H1 (cell line): ENCODE data around the gene MT1G. TPM values are rescaled to one million over a fixed set of nuclear protein-coding genes. Genes with fewer than 3 reads are reported as not detected.

Source experiments
- CTCF ChIA-PET: fragments of 300-600 bp; sonication (Branson Sonifier 250); formaldehyde crosslinking; loops from one replicate; lab custom pipeline; 2021; ENCODE audit not compliant: partially characterized antibody; lab: Charles Lee
- POLR2A ChIA-PET: fragments of 300-600 bp; sonication (Branson Sonifier 250); formaldehyde crosslinking; loops from one replicate; lab custom pipeline; 2021; ENCODE audit warnings: inconsistent platforms; ENCODE audit not compliant: partially characterized antibody; lab: Charles Lee
- DNase-seq, 2 experiments: peaks; one replicate each; pipeline versions ENCODE4 v3.0.0 to v3.0.0-alpha.2; 2010 to 2022; ENCODE audit warnings: low spot score in 2 of 2, low read depth in 1 of 2, mixed read lengths in 1 of 2
- FAIRE-seq: peaks from 2 replicates; lab custom pipeline; 2011; peaks lifted over from hg19 to GRCh38; lab: Jason Lieb, UNC
- H2AFZ ChIP-seq: 2 replicates; pipeline ENCODE4 v1.8.1; 2012; ENCODE audit warnings: low read length, inconsistent platforms
- H2AK5ac ChIP-seq: 2 replicates; pipeline ENCODE4 v1.6.1; 2013; ENCODE audit warnings: low read depth, low read length
- H2BK120ac ChIP-seq: replicated peaks from 2 replicates; pipeline ENCODE3; 2013; ENCODE audit warnings: low read depth, low read length, inconsistent platforms
- H2BK12ac ChIP-seq: 2 replicates; pipeline ENCODE4 v1.6.1; 2013; ENCODE audit warnings: low read depth, low read length
- H2BK15ac ChIP-seq: 2 replicates; pipeline ENCODE4 v1.6.1; 2013; ENCODE audit warnings: low read length
- H2BK20ac ChIP-seq: 2 replicates; pipeline ENCODE4 v1.6.1; 2013; ENCODE audit warnings: low read length
- H2BK5ac ChIP-seq: 2 replicates; pipeline ENCODE4 v1.6.1; 2013; ENCODE audit warnings: low read depth, low read length
- H3K14ac ChIP-seq: 2 replicates; pipeline ENCODE4 v1.6.1; 2013; ENCODE audit warnings: inconsistent platforms; ENCODE audit not compliant: insufficient read length
- H3K18ac ChIP-seq: 2 replicates; pipeline ENCODE4 v1.6.1; 2013; ENCODE audit warnings: low read length; ENCODE audit errors: extremely low read depth
- H3K23ac ChIP-seq: 2 replicates; pipeline ENCODE4 v1.6.1; 2013; ENCODE audit warnings: inconsistent platforms; ENCODE audit not compliant: insufficient read length
- H3K23me2 ChIP-seq: 2 replicates; pipeline ENCODE4 v1.6.1; 2013; ENCODE audit warnings: low read depth, low read length
- H3K27ac ChIP-seq: 2 replicates; pipeline ENCODE4 v1.6.1; 2011; ENCODE audit warnings: low read depth, low read length, inconsistent platforms
- H3K27me3 ChIP-seq, 4 experiments: replicated peaks in 1 of 4; 1 replicate in 1 of 4; 2 replicates in 3 of 4; pipeline versions ENCODE4 v1.6.1 to v1.8.1; 2011 to 2013; ENCODE audit warnings: low read length in 3 of 4, mild to moderate bottlenecking in 3 of 4, inconsistent platforms in 2 of 4, mixed read lengths in 2 of 4, moderate library complexity in 1 of 4; ENCODE audit not compliant: control insufficient read depth in 3 of 4, insufficient read depth in 3 of 4; ENCODE audit errors: extremely low read depth in 1 of 4
- H3K36me3 ChIP-seq, 4 experiments: 2 replicates each; pipeline versions ENCODE4 v1.6.1 to v1.8.1; 2011 to 2013; ENCODE audit warnings: mild to moderate bottlenecking in 4 of 4, low read length in 3 of 4, moderate library complexity in 2 of 4, control low read depth in 1 of 4, inconsistent platforms in 1 of 4; ENCODE audit not compliant: insufficient read depth in 4 of 4, control insufficient read depth in 2 of 4
- H3K4ac ChIP-seq: replicated peaks from 2 replicates; pipeline ENCODE3; 2013; ENCODE audit warnings: low read length, low read depth, mixed read lengths, inconsistent platforms; ENCODE audit not compliant: insufficient read length
- H3K4me1 ChIP-seq, 4 experiments: replicated peaks in 1 of 4; 1 replicate in 1 of 4; 2 replicates in 3 of 4; pipeline versions ENCODE4 v1.6.1 to v1.8.1; 2011 to 2013; ENCODE audit warnings: low read length in 3 of 4, inconsistent platforms in 2 of 4, mixed read lengths in 1 of 4; ENCODE audit not compliant: insufficient read depth in 4 of 4, control insufficient read depth in 3 of 4
- H3K4me2 ChIP-seq, 2 experiments: 2 replicates each; pipeline versions ENCODE4 v1.6.1 to v1.8.1; 2011 to 2013; ENCODE audit warnings: low read depth in 2 of 2, low read length in 2 of 2, control low read depth in 1 of 2, inconsistent platforms in 1 of 2, mild to moderate bottlenecking in 1 of 2; ENCODE audit not compliant: insufficient read depth in 1 of 2
- H3K4me3 ChIP-seq, 4 experiments: fragments of 200-600, 300-600 bp in 1 of 4; sonication (generic), shearing (Covaris generic), sonication (Bioruptor Twin) in 1 of 4; 2 replicates each; pipeline versions ENCODE4 v1.5.1 to v1.8.1; 2011 to 2016; ENCODE audit warnings: low read length in 4 of 4, low read depth in 3 of 4, control low read depth in 2 of 4, inconsistent platforms in 2 of 4, mild to moderate bottlenecking in 2 of 4, mixed read lengths in 1 of 4, moderate library complexity in 1 of 4; ENCODE audit not compliant: insufficient read depth in 2 of 4; ENCODE audit errors: extremely low read depth in 1 of 4
- H3K56ac ChIP-seq: replicated peaks from 2 replicates; pipeline ENCODE3; 2013; ENCODE audit warnings: low read depth, mild to moderate bottlenecking, mixed read lengths, low read length, inconsistent platforms; ENCODE audit not compliant: insufficient read length
- H3K79me1 ChIP-seq: 2 replicates; pipeline ENCODE4 v1.6.1; 2013; ENCODE audit warnings: low read depth, low read length, control low read depth
- H3K79me2 ChIP-seq, 2 experiments: 2 replicates each; pipeline versions ENCODE4 v1.6.1 to v1.8.1; 2012 to 2013; ENCODE audit warnings: low read length in 2 of 2, mild to moderate bottlenecking in 2 of 2, inconsistent platforms in 1 of 2; ENCODE audit not compliant: insufficient read depth in 2 of 2, control insufficient read depth in 1 of 2
- H3K9ac ChIP-seq, 4 experiments: replicated peaks in 1 of 4; 1 replicate in 1 of 4; 2 replicates in 3 of 4; pipeline versions ENCODE4 v1.6.1 to v1.8.1; 2011 to 2013; ENCODE audit warnings: low read depth in 3 of 4, low read length in 3 of 4, control low read depth in 2 of 4, mild to moderate bottlenecking in 2 of 4, moderate library complexity in 2 of 4, inconsistent platforms in 1 of 4; ENCODE audit errors: extremely low read depth in 1 of 4
- H3K9me3 ChIP-seq, 2 experiments: 2 replicates each; pipeline versions ENCODE4 v1.6.1 to v1.8.1; 2012 to 2013; ENCODE audit warnings: mild to moderate bottlenecking in 2 of 2, moderate library complexity in 2 of 2, control low read depth in 1 of 2, inconsistent platforms in 1 of 2, low read depth in 1 of 2, low read length in 1 of 2, mixed read lengths in 1 of 2; ENCODE audit not compliant: insufficient read depth in 2 of 2
- H4K20me1 ChIP-seq, 2 experiments: replicated peaks in 1 of 2; 2 replicates each; pipeline versions ENCODE3 to v1.8.1; 2011 to 2013; ENCODE audit warnings: inconsistent platforms in 2 of 2, low read length in 2 of 2, mild to moderate bottlenecking in 1 of 2; ENCODE audit not compliant: insufficient read depth in 2 of 2, control insufficient read depth in 1 of 2
- H4K5ac ChIP-seq: 2 replicates; pipeline ENCODE4 v1.6.1; 2013; ENCODE audit warnings: low read length, low read depth, mixed read lengths, inconsistent platforms; ENCODE audit not compliant: insufficient read length
- H4K8ac ChIP-seq: 2 replicates; pipeline ENCODE4 v1.8.0; 2013; ENCODE audit warnings: mild to moderate bottlenecking, moderate library complexity, low read length, inconsistent platforms; ENCODE audit not compliant: insufficient read depth; ENCODE audit errors: extremely low read depth
- H4K91ac ChIP-seq: replicated peaks from 2 replicates; pipeline ENCODE3; 2013; ENCODE audit warnings: low read length, mixed read lengths, inconsistent platforms; ENCODE audit not compliant: insufficient read length
- BACH1 ChIP-seq: IDR thresholded peaks from 2 replicates; pipeline ENCODE4 v1.6.1; 2012; ENCODE audit warnings: low read length, improper control_type of control experiment
- CHD2 ChIP-seq: IDR thresholded peaks from 2 replicates; pipeline ENCODE4 v1.6.1; 2012; ENCODE audit warnings: low read length, improper control_type of control experiment
- CREB1 ChIP-seq: IDR thresholded peaks from 2 replicates; pipeline ENCODE4 v1.6.1; 2012; ENCODE audit warnings: inconsistent platforms
- HDAC2 ChIP-seq, 2 experiments: fragments of 300-600 bp in 1 of 2; sonication (generic) in 1 of 2; IDR thresholded peaks; 2 replicates each; pipeline ENCODE4 v1.6.1; 2011 to 2012; ENCODE audit warnings: low read depth in 2 of 2, low read length in 2 of 2, mild to moderate bottlenecking in 2 of 2, moderate library complexity in 2 of 2, borderline replicate concordance in 1 of 2, inconsistent platforms in 1 of 2
- JUN ChIP-seq: IDR thresholded peaks from 2 replicates; pipeline ENCODE4 v1.6.1; 2011; ENCODE audit warnings: low read depth, mild to moderate bottlenecking, improper control_type of control experiment, low read length
- JUND ChIP-seq: IDR thresholded peaks from 2 replicates; pipeline ENCODE4 v1.6.1; 2011; ENCODE audit warnings: mild to moderate bottlenecking, improper control_type of control experiment, low read length
- KDM5A ChIP-seq: fragments of 200-600 bp; IDR thresholded peaks from 2 replicates; pipeline ENCODE4 v1.7.1; 2012; ENCODE audit warnings: mild to moderate bottlenecking, low read length, inconsistent platforms, mixed read lengths
- MAFK ChIP-seq: IDR thresholded peaks from 2 replicates; pipeline ENCODE4 v1.6.1; 2012; ENCODE audit warnings: low read depth, mild to moderate bottlenecking, improper control_type of control experiment, low read length
- RNF2 ChIP-seq: fragments of 200-900, 300-1000 bp; sonication (generic); IDR thresholded peaks from 2 replicates; pipeline ENCODE4 v1.7.1; 2016; ENCODE audit warnings: borderline replicate concordance, low read depth, mild to moderate bottlenecking, antibody characterized with exemption, low read length; ENCODE audit not compliant: poor library complexity, severe bottlenecking; ENCODE audit errors: missing control alignments
- SP2 ChIP-seq: IDR thresholded peaks from 2 replicates; pipeline ENCODE4 v1.6.1; 2012; ENCODE audit warnings: mild to moderate bottlenecking, low read length, inconsistent platforms
- SUZ12 ChIP-seq: fragments of 200-600 bp; sonication (generic); IDR thresholded peaks from 2 replicates; pipeline ENCODE4 v1.6.1; 2012; ENCODE audit warnings: mild to moderate bottlenecking, inconsistent platforms, low read length, moderate library complexity, mixed read lengths
- ZNF274 ChIP-seq: IDR thresholded peaks from 2 replicates; pipeline ENCODE4 v1.7.0; 2012; ENCODE audit warnings: low read length, borderline replicate concordance; ENCODE audit errors: extremely low read depth
- WGBS, 2 experiments: shearing (Covaris generic) in 1 of 2; methylation state at CpG; one replicate each; pipeline versions ENCODE4 v1.1.6 to v1.1.7; 2013 to 2015; ENCODE audit warnings: low lambda C conversion rate in 2 of 2, mixed read lengths in 2 of 2, inconsistent platforms in 1 of 2, low coverage in 1 of 2, missing lambda C conversion rate in 1 of 2; ENCODE audit not compliant: insufficient replicate concordance in 2 of 2, insufficient coverage in 1 of 2, insufficient read length in 1 of 2; ENCODE audit errors: extremely low coverage in 1 of 2, missing lambda C conversion rate in 1 of 2; 5-methylcytosine and 5-hydroxymethylcytosine counted together
- polyA plus RNA-seq, 7 experiments: library from polyadenylated mRNA; depleted of rRNA in 3 of 7; stranded (reverse) in 5 of 7; unstranded in 2 of 7; fragments of >200 nt in 5 of 7; fragments of 200-250 nt in 2 of 7; gene quantifications; 1 replicate in 5 of 7; 2 replicates in 1 of 7; 4 replicates in 1 of 7; pipeline versions ENCODE4 v1.2.1 to v1.2.3, GENCODE V29; 2011 to 2013; ENCODE audit warnings: missing spikeins in 2 of 7, mixed read lengths in 2 of 7
- total RNA-seq: library from RNA; stranded (reverse); fragmentation: NEBNext Ultra II Directional; extraction: Animal tissue kit (Norgen Biotek cat#: 25700); gene quantifications from 2 replicates; pipeline ENCODE4 v1.2.1, GENCODE V29; 2021
- TF ChIP-seq, protein P1 (sequence below): IDR thresholded peaks from 2 replicates; pipeline ENCODE4 v1.6.1; 2011; ENCODE audit warnings: low read length, improper control_type of control experiment

Gene MT1G
- total and polyA plus RNA-seq, 2 of the 8 experiments (the other 6 are each of a cell fraction or from before 2014, with no cell fraction given): 17.7 to 515 TPM

GRCh38 chr16:56652600-56652999, 15.3 kb downstream of the MT1G start:
- Histone ChIP-seq H3K4me2 (no peak overlapping the region), H3K4ac (no peak overlapping the region), H2AFZ (no peak overlapping the region), H3K79me1 (no peaks in the 10 kb centered on the region), H3K18ac (no peak overlapping the region), H4K8ac (no peak overlapping the region), H4K91ac (no peak overlapping the region), H3K4me3 (no peak overlapping the region), H2AK5ac (no peak overlapping the region), H2BK5ac (no peak overlapping the region), H3K23me2 (peaks cover 3% of the 10 kb centered on the region; the same call in 1 of the 2 replicates), H4K5ac (no peak overlapping the region), H3K36me3 (no peaks in the 10 kb centered on the region), H4K20me1 (no peaks in the 10 kb centered on the region), H3K9me3 (no peaks in the 10 kb centered on the region), H3K79me2 (no peaks in the 10 kb centered on the region), H3K27me3 (peaks cover 15 to 55% (median 40%) of the 10 kb centered on the region in 4 experiments), H3K14ac (no peak overlapping the region), H3K9ac (no peak overlapping the region), H3K27ac (no peak overlapping the region), H2BK20ac (no peak overlapping the region; the same call in 1 of the 2 replicates), H3K4me1 (peaks cover 0 to 5% (median 2%) of the 10 kb centered on the region in 4 experiments; a peak in 2 of 7 replicates), H3K23ac (no peak overlapping the region), H2BK12ac (no peak overlapping the region), H2BK120ac (no peak overlapping the region), H2BK15ac (no peak overlapping the region), H3K56ac (no peak overlapping the region)
- no peak for DNase-seq
- ChIA-PET POLR2A (interaction anchor here (0.9 to 9.1 kb wide), 6 partner anchors 9 to 49 kb away, joined by 3 to 74 read pairs (median 4); partner anchors contain the start of genes MT1A, MT1E, MT1G and MT1H), CTCF (interaction anchor here (1.0 to 5.5 kb wide), 5 partner anchors 10 to 76 kb away, joined by 3 to 28 read pairs (median 4); partner anchors contain the start of genes MT1G and MT3)
- no peak for FAIRE-seq
- 69% methylated on average over 1 of the region's 1 CpG; no CpG with 5 or more reads in 1 of the 2 experiments for WGBS, 2 experiments
- TF ChIP-seq BACH1 (no peak), ZNF274 (no peak), MAFK (no peak), CHD2 (no peak), SP2 (no peak), RNF2 (no peak), HDAC2 (IDR thresholded peaks at IDR 0.05; ENCODE audit: borderline replicate concordance in 1 of 2, low read depth in 2 of 2, low read length in 2 of 2) (no peak), KDM5A (no peak), CREB1 (no peak), SUZ12 (no peak), JUND (no peak), JUN (no peak)
- TF ChIP-seq, protein P1, sequence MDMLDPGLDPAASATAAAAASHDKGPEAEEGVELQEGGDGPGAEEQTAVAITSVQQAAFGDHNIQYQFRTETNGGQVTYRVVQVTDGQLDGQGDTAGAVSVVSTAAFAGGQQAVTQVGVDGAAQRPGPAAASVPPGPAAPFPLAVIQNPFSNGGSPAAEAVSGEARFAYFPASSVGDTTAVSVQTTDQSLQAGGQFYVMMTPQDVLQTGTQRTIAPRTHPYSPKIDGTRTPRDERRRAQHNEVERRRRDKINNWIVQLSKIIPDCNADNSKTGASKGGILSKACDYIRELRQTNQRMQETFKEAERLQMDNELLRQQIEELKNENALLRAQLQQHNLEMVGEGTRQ: no peak
